HepG2 (cell line): Measurements from ENCODE around the gene CXCL8. TPM values are rescaled to one million over a fixed set of nuclear protein-coding genes. Genes with fewer than 3 reads are reported as not detected.

Experiments used
- GATA4 ChIP-seq: sonication (generic); IDR thresholded peaks from 2 replicates; pipeline ENCODE4 v1.6.1; 2016; ENCODE audit warnings: antibody characterized with exemption, low read depth, borderline replicate concordance
- polyA plus RNA-seq, 8 experiments: library from polyadenylated mRNA; depleted of rRNA in 3 of 8; stranded (reverse) in 7 of 8; unstranded in 1 of 8; fragments of >200 nt; fragmentation: Illumina TruSeq in 4 of 8; extraction: Trizol in 4 of 8; gene quantifications; 2 replicates each; pipeline versions ENCODE4 v1.2.1 to v1.2.3, GENCODE V29; 2011 to 2016; ENCODE audit warnings: low read depth in 4 of 8, missing spikeins in 1 of 8, mixed read lengths in 1 of 8; ENCODE audit not compliant: insufficient read depth in 1 of 8
- total RNA-seq, 5 experiments: library from RNA; depleted of rRNA; stranded (reverse); fragments of >200 nt; fragmentation: Illumina TruSeq; extraction: Trizol; gene quantifications; 2 replicates each; pipeline ENCODE4 v1.2.3, GENCODE V29; 2016; ENCODE audit warnings: low read depth in 1 of 5
- TF ChIP-seq, protein P1 (sequence below): sonication (generic); formaldehyde crosslinking; IDR thresholded peaks from 2 replicates; pipeline ENCODE4 v1.5.1; 2020; ENCODE audit warnings: missing genetic modification reagents, mild to moderate bottlenecking, borderline replicate concordance
- TF ChIP-seq, protein P2 (sequence below): sonication (generic); formaldehyde crosslinking; IDR thresholded peaks from one replicate; pipeline ENCODE4 v1.5.1; 2020; ENCODE audit warnings: mild to moderate bottlenecking, missing genetic modification reagents; ENCODE audit errors: not compliant biosample characterization

CXCL8 gene
- total and polyA plus RNA-seq, 2 of the 13 experiments (the other 11 are each of a cell fraction or from before 2014, with no cell fraction given) = 1.8 to 7.8 TPM

DNA sequence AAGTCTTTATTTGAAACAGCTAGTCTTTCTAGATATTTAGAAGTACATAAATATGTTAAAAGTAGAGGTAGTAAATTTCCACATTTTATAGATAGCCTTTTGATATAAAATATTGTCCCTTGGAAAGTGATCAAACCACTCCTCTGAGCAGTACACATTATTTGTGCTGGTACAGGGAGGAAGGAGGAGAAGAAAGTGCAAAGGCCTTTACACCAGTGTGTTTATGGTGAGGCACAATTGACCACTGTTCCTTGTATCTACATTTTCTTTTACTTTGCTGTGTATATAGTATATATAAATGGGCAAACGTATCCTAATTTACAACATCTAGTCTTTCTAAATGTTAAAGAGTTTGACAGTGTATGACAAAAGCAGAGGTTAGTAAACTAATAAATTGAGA lies 39.9 kb downstream of the CXCL8 start (continued):
- TF ChIP-seq, protein P1, sequence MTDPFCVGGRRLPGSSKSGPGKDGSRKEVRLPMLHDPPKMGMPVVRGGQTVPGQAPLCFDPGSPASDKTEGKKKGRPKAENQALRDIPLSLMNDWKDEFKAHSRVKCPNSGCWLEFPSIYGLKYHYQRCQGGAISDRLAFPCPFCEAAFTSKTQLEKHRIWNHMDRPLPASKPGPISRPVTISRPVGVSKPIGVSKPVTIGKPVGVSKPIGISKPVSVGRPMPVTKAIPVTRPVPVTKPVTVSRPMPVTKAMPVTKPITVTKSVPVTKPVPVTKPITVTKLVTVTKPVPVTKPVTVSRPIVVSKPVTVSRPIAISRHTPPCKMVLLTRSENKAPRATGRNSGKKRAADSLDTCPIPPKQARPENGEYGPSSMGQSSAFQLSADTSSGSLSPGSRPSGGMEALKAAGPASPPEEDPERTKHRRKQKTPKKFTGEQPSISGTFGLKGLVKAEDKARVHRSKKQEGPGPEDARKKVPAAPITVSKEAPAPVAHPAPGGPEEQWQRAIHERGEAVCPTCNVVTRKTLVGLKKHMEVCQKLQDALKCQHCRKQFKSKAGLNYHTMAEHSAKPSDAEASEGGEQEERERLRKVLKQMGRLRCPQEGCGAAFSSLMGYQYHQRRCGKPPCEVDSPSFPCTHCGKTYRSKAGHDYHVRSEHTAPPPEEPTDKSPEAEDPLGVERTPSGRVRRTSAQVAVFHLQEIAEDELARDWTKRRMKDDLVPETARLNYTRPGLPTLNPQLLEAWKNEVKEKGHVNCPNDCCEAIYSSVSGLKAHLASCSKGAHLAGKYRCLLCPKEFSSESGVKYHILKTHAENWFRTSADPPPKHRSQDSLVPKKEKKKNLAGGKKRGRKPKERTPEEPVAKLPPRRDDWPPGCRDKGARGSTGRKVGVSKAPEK (CRISPR knock-in tag) = no peak
- TF ChIP-seq GATA4 = no peak
- TF ChIP-seq, protein P2, sequence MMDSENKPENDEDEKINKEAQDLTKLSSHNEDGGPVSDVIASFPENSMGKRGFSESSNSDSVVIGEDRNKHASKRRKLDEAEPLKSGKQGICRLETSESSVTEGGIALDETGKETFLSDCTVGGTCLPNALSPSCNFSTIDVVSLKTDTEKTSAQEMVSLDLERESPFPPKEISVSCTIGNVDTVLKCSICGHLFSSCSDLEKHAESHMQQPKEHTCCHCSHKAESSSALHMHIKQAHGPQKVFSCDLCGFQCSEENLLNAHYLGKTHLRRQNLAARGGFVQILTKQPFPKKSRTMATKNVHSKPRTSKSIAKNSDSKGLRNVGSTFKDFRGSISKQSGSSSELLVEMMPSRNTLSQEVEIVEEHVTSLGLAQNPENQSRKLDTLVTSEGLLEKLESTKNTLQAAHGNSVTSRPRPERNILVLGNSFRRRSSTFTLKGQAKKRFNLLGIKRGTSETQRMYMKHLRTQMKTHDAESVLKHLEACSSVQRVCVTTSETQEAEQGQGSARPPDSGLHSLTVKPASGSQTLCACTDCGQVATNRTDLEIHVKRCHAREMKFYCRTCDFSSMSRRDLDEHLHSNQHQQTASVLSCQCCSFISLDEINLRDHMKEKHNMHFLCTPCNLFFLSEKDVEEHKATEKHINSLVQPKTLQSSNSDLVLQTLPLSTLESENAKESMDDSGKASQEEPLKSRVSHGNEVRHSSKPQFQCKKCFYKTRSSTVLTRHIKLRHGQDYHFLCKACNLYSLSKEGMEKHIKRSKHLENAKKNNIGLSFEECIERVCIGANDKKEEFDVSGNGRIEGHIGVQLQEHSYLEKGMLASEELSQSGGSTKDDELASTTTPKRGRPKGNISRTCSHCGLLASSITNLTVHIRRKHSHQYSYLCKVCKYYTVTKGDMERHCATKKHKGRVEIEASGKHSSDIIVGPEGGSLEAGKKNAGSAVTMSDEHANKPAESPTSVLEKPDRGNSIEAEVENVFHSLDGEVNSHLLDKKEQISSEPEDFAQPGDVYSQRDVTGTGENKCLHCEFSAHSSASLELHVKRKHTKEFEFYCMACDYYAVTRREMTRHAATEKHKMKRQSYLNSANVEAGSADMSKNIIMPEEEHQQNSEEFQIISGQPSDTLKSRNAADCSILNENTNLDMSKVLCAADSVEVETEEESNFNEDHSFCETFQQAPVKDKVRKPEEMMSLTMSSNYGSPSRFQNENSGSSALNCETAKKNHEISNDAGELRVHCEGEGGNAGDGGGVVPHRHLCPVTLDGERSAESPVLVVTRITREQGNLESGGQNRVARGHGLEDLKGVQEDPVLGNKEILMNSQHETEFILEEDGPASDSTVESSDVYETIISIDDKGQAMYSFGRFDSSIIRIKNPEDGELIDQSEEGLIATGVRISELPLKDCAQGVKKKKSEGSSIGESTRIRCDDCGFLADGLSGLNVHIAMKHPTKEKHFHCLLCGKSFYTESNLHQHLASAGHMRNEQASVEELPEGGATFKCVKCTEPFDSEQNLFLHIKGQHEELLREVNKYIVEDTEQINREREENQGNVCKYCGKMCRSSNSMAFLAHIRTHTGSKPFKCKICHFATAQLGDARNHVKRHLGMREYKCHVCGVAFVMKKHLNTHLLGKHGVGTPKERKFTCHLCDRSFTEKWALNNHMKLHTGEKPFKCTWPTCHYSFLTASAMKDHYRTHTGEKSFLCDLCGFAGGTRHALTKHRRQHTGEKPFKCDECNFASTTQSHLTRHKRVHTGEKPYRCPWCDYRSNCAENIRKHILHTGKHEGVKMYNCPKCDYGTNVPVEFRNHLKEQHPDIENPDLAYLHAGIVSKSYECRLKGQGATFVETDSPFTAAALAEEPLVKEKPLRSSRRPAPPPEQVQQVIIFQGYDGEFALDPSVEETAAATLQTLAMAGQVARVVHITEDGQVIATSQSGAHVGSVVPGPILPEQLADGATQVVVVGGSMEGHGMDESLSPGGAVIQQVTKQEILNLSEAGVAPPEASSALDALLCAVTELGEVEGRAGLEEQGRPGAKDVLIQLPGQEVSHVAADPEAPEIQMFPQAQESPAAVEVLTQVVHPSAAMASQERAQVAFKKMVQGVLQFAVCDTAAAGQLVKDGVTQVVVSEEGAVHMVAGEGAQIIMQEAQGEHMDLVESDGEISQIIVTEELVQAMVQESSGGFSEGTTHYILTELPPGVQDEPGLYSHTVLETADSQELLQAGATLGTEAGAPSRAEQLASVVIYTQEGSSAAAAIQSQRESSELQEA (CRISPR knock-in tag) = no peak
- TF ChIP-seq, all 625 proteins: peak for 0
